Calu3 (cell line): ENCODE measurements around the gene CD74. TPM values are rescaled to one million over a fixed set of nuclear protein-coding genes. Genes with fewer than 3 reads are reported as not detected.
A peak's percentile ranks its signal among the peaks of the same experiment; 100 is the strongest.

ENCODE experiments used
- BruUV-seq: library from RNA; stranded (reverse); fragments of 400-500 nt; replicated peaks from 2 replicates; lab custom pipeline; 2021; lab: Mats Ljungman, UMichigan
- CTCF ChIA-PET: fragments of 300-600 bp; sonication (Branson Sonifier 250); formaldehyde crosslinking; loops from one replicate; lab custom pipeline; 2022; ENCODE audit warnings: antibody characterized with exemption; lab: Charles Lee
- DNase-seq: peaks from one replicate; pipeline ENCODE4 v3.0.0; 2022
- H3K27ac Mint-ChIP-seq: one replicate; pipeline ENCODE4 v1.8.0; 2022; ENCODE audit warnings: mixed read lengths; ENCODE audit not compliant: unreplicated experiment
- H3K27me3 Mint-ChIP-seq: one replicate; pipeline ENCODE4 v1.8.0; 2022; ENCODE audit warnings: mixed read lengths; ENCODE audit not compliant: unreplicated experiment
- H3K36me3 Mint-ChIP-seq: one replicate; pipeline ENCODE4 v1.8.0; 2022; ENCODE audit warnings: mild to moderate bottlenecking, moderate library complexity, mixed read lengths; ENCODE audit not compliant: insufficient read depth, unreplicated experiment
- H3K4me1 Mint-ChIP-seq: one replicate; pipeline ENCODE4 v1.8.0; 2022; ENCODE audit warnings: mild to moderate bottlenecking, low read depth, mixed read lengths; ENCODE audit not compliant: unreplicated experiment
- H3K4me3 Mint-ChIP-seq: one replicate; pipeline ENCODE4 v1.8.0; 2022; ENCODE audit warnings: mild to moderate bottlenecking, low read depth, moderate library complexity, mixed read lengths; ENCODE audit not compliant: unreplicated experiment
- H3K9me3 Mint-ChIP-seq: one replicate; pipeline ENCODE4 v1.8.0; 2022; ENCODE audit warnings: low read depth, mixed read lengths; ENCODE audit not compliant: unreplicated experiment
- intact Hi-C: fragments of 100-400 bp; cut with micrococcal nuclease; formaldehyde crosslinking; loops from one replicate; pipeline ENCODE4 v1.10.0; 2022; ENCODE audit not compliant: unreplicated experiment
- total RNA-seq: library from RNA; stranded (reverse); gene quantifications from 2 replicates; pipeline ENCODE4 v1.2.3, GENCODE V29; 2022
- TF ChIP-seq, protein P1 (sequence below): fragments of 200-600 bp; IDR thresholded peaks from one replicate; pipeline ENCODE4 v1.8.0; 2022; ENCODE audit warnings: antibody characterized with exemption; ENCODE audit not compliant: unreplicated experiment

The CD74 gene
- total RNA-seq, 1 experiment from 2014 or later, result 1,091 TPM

DNA sequence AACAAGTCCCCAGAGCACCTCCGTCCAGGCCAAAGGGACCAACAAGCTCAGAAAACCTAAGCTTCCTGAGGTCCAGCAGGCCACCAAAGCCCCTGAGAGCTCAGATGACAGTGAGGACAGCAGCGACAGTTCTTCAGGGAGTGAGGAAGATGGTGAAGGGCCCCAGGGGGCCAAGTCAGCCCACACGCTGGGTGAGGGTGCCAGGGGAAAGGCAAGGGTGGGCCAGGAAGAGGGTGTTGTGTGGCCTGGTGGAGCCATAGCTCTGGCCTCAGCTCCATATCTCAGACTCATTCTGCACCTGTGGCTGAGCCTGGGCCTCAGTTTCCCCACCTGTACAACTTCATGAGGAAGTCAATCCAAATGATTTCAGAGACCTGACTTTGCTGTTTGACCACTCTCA is 20.7 kb downstream of the CD74 start:
- intact Hi-C loops, result no loop called here
- DNase-seq, result no peak
- Mint-ChIP-seq H3K4me1 (no peaks in the 10 kb centered on the region), H3K36me3 (peaks cover 42% of the 10 kb centered on the region), H3K9me3 (no peaks in the 10 kb centered on the region), H3K4me3 (no peak overlapping the region), H3K27ac (no peak overlapping the region), H3K27me3 (no peaks in the 10 kb centered on the region)
- CTCF ChIA-PET, result no interaction called here
- TF ChIP-seq, protein P1, sequence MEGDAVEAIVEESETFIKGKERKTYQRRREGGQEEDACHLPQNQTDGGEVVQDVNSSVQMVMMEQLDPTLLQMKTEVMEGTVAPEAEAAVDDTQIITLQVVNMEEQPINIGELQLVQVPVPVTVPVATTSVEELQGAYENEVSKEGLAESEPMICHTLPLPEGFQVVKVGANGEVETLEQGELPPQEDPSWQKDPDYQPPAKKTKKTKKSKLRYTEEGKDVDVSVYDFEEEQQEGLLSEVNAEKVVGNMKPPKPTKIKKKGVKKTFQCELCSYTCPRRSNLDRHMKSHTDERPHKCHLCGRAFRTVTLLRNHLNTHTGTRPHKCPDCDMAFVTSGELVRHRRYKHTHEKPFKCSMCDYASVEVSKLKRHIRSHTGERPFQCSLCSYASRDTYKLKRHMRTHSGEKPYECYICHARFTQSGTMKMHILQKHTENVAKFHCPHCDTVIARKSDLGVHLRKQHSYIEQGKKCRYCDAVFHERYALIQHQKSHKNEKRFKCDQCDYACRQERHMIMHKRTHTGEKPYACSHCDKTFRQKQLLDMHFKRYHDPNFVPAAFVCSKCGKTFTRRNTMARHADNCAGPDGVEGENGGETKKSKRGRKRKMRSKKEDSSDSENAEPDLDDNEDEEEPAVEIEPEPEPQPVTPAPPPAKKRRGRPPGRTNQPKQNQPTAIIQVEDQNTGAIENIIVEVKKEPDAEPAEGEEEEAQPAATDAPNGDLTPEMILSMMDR, result no peak
- BruUV-seq, result no TSS peak

DNA sequence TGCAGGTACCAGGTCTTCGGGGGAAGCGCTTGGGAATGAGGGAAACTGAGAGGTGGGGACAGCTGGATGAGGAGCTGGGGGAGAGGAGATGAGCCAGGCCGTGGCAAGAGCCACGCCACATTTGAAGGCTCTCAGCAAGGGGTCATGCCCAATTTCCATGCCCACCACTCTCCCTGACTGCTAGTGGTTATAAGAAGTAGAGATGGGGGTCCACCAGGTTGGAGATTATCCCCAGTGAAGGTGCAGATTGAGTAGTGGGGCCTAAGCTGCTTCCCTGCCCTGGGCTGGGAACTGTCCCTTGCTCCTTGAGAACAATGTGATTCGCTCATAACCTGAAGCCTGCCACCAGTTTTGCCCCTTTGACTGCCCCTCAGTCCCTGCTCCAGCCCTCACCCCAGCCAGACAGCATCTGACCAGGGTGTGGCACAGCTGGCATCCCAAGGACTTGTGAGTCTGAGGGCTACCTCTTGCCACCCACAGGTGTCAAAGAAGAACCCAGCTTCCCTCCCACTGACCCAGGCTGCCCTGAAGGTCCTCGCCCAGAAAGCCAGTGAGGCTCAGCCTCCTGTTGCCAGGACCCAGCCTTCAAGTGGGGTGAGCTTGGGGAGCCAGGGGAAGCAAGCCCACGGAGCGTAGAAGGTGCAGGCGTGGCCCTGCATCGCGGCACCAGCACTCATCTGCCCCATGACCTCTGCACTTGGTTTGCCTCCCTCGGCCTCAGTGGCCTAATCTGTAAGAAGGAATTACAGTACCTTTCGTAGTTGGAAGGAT is 21.5 kb downstream of the CD74 start:
- TF ChIP-seq, protein P1, result no peak
- Mint-ChIP-seq H3K4me3 (no peak overlapping the region), H3K4me1 (no peaks in the 10 kb centered on the region), H3K27ac (no peak overlapping the region), H3K27me3 (no peaks in the 10 kb centered on the region), H3K36me3 (peaks cover 36% of the 10 kb centered on the region), H3K9me3 (no peaks in the 10 kb centered on the region)
- no peak for DNase-seq
- BruUV-seq, result no TSS peak
- CTCF ChIA-PET, result no interaction called here
- intact Hi-C loops, result no loop called here

DNA sequence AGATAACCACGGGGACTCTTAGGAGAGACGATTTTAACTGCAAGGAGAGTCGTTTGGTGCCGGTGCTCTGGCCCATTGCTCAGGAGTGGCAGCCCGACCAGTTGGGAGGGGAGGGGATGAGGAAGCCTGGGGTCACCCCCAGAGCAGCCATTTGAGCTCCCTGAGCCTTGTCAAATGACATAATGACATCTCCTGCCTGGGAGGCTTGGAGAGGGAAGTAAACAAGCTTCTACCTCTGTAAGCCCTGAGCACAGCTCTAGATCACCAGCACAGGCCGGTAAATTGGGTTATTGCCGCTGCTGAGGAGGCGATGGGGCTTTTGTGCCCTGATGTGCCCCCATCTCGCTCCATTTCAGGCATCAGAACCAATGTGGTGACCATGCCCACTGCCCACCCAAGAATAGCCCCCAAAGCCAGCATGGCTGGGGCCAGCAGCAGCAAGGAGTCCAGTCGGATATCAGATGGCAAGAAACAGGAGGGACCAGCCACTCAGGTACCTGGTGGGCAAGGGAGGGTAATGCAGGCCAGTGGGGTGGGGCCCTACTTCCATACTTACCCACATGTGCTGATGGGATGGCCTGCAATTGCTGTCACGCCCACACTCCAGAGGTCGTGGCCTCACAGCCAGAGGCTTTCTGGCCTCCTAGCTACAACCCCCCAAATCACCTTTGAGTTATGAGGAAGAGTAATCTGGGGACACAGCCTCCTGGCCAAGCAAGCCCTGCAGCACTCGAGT is 23.0 kb downstream of the CD74 start:
- BruUV-seq, result no TSS peak
- Mint-ChIP-seq H3K27ac (no peak overlapping the region), H3K4me3 (no peak overlapping the region), H3K9me3 (no peaks in the 10 kb centered on the region), H3K27me3 (no peaks in the 10 kb centered on the region), H3K36me3 (peaks cover 32% of the 10 kb centered on the region), H3K4me1 (no peaks in the 10 kb centered on the region)
- TF ChIP-seq, protein P1, result no peak
- intact Hi-C loops, result no loop called here
- DNase-seq, result no peak
- CTCF ChIA-PET, result no interaction called here

DNA sequence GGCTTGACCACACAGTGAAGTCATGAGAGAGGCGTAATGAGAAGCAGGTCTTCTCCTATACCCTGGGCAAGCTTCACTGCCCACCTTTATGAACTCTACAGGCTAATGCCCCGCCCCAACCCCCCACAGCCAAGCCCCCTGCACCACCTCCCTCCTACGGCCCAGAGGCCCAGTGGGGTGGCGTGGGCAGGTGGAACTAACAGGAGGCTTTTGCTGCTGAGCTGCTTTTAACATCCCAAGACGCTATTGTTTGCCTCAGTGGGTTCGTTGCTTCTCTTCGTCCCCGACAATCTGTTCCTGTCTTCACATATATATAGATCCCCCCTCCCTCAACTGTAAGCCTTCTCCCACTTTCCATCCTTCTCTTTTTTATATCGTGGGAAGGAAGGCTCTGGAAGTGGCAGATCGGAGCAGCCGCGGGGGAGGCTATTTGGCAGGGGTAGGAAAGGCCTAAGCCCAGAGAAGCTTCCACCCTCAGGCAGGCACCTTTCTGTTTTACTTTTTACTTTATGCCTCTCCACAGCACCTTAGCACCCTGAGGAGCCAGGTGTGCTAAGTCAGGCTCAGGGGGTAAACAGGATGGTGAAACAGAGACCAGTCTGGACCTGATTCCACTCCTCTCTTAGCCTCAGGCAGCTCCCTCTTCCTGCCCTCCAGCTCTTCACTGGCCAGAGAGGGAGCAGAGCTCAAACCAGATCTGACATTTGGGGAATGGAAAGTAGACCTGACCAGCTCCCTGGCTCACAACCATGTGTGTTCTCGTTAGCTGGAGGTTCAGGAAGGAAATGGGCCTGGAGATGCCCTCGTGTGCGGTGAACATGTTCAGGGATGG is 26.5 kb downstream of the CD74 start:
- Mint-ChIP-seq H3K27ac (peak overlapping the region; percentile 42), H3K9me3 (no peaks in the 10 kb centered on the region), H3K4me1 (no peaks in the 10 kb centered on the region), H3K4me3 (no peak overlapping the region), H3K27me3 (no peaks in the 10 kb centered on the region), H3K36me3 (peaks cover 33% of the 10 kb centered on the region)
- TF ChIP-seq, protein P1, result no peak
- intact Hi-C loops, result no loop called here
- CTCF ChIA-PET, result no interaction called here
- DNase-seq, result no peak
- BruUV-seq, result no TSS peak
